K562 (cell line): ENCODE data around the gene ATP8B2. TPM values are rescaled to one million over a fixed set of nuclear protein-coding genes. Genes with fewer than 3 reads are reported as not detected.
A peak's percentile ranks its signal among the peaks of the same experiment; 100 is the strongest.

Source experiments
- ATAC-seq: fragments of 200-7000 bp; cut with Tn5 transposase; 3 replicates; pipeline ENCODE4 v1.9.1; 2020; ENCODE audit warnings: moderate library complexity
- BruUV-seq: library from RNA; stranded (reverse); fragments of 400-500 nt; replicated peaks from 2 replicates; lab custom pipeline; 2021; lab: Mats Ljungman, UMichigan
- CTCF ChIA-PET: fragments of 300-600 bp; formaldehyde crosslinking; extraction: SDS; loops from one replicate; lab custom pipeline; 2021; ENCODE audit warnings: low intra/inter-chr PET ratio; lab: Yijun Ruan, JAX
- POLR2A ChIA-PET: fragments of 300-600, 350-650 bp; sonication (Branson Sonifier 250); formaldehyde crosslinking; extraction: SDS; loops from one replicate; lab custom pipeline; 2021; ENCODE audit warnings: antibody characterized with exemption, inconsistent platforms; lab: Yijun Ruan, JAX
- DNase-seq, 4 experiments: peaks; one replicate each; pipeline versions ENCODE4 v3.0.0 to v3.0.0-alpha.2; 2011 to 2018; ENCODE audit warnings: low spot score in 3 of 4, mixed read lengths in 3 of 4; ENCODE audit errors: extremely low read depth in 1 of 4
- FAIRE-seq: peaks from 2 replicates; lab custom pipeline; 2011; peaks lifted over from hg19 to GRCh38; lab: Jason Lieb, UNC
- H2AFZ ChIP-seq: 2 replicates; pipeline ENCODE4 v1.6.0; 2011; ENCODE audit warnings: low read depth, low read length, control low read depth, inconsistent platforms
- H3K27ac ChIP-seq: fragments of 200-600 bp; 3 replicates; pipeline ENCODE4 v1.8.0; 2011; ENCODE audit warnings: low read depth, mild to moderate bottlenecking, control low read depth, inconsistent platforms, low read length, moderate library complexity, mixed read lengths; ENCODE audit errors: extremely low read depth
- H3K27me3 ChIP-seq, 2 experiments: fragments of 300-600 bp in 1 of 2; 2 replicates in 1 of 2; 3 replicates in 1 of 2; pipeline versions ENCODE4 v1.6.0 to v1.8.0; 2011; ENCODE audit warnings: inconsistent platforms in 2 of 2, low read length in 2 of 2, mild to moderate bottlenecking in 1 of 2, mixed read lengths in 1 of 2, moderate library complexity in 1 of 2; ENCODE audit not compliant: control insufficient read depth in 2 of 2, insufficient read depth in 2 of 2
- H3K36me3 ChIP-seq: fragments of 300-600 bp; 3 replicates; pipeline ENCODE4 v1.8.0; 2011; ENCODE audit warnings: mild to moderate bottlenecking, low read length, inconsistent platforms; ENCODE audit not compliant: control insufficient read depth, insufficient read depth
- H3K4me1 ChIP-seq, 2 experiments: fragments of 200-600 bp in 1 of 2; replicated peaks in 1 of 2; 2 replicates in 1 of 2; 3 replicates in 1 of 2; pipeline versions ENCODE4 v1.5.1 to v1.8.0; 2011; ENCODE audit warnings: inconsistent platforms in 2 of 2, low read length in 2 of 2, mild to moderate bottlenecking in 1 of 2, mixed read lengths in 1 of 2, moderate library complexity in 1 of 2; ENCODE audit not compliant: control insufficient read depth in 2 of 2, insufficient read depth in 2 of 2
- H3K4me2 ChIP-seq: 2 replicates; pipeline ENCODE4 v1.6.1; 2011; ENCODE audit warnings: low read length, control low read depth, inconsistent platforms, mixed read lengths; ENCODE audit not compliant: insufficient read depth
- H3K4me3 ChIP-seq: fragments of 200-600 bp; sonication (generic), shearing (Covaris generic); 2 replicates; pipeline ENCODE4 v1.5.1; 2016; ENCODE audit warnings: control low read depth, inconsistent platforms
- H3K79me2 ChIP-seq: fragments of 200-600 bp; 3 replicates; pipeline ENCODE4 v1.8.0; 2011; ENCODE audit warnings: low read length, inconsistent platforms; ENCODE audit not compliant: control insufficient read depth, insufficient read depth
- H3K9ac ChIP-seq, 2 experiments: 2 replicates each; pipeline versions ENCODE4 v1.6.0 to v1.6.1; 2011; ENCODE audit warnings: low read depth in 2 of 2, low read length in 2 of 2, control low read depth in 1 of 2, inconsistent platforms in 1 of 2, mild to moderate bottlenecking in 1 of 2, mixed read lengths in 1 of 2; ENCODE audit not compliant: insufficient read depth in 1 of 2
- H3K9me1 ChIP-seq: one replicate; pipeline ENCODE4 v1.6.0; 2011; ENCODE audit warnings: inconsistent platforms, mild to moderate bottlenecking, low read length, moderate library complexity; ENCODE audit not compliant: control insufficient read depth, insufficient read depth
- H3K9me3 ChIP-seq: replicated peaks from 2 replicates; pipeline ENCODE4 v1.5.1; 2011; ENCODE audit warnings: low read depth, low read length, inconsistent platforms; ENCODE audit not compliant: control insufficient read depth, insufficient read depth
- H4K20me1 ChIP-seq: replicated peaks from 2 replicates; pipeline ENCODE4 v1.6.1; 2011; ENCODE audit warnings: low read length, inconsistent platforms, mixed read lengths; ENCODE audit not compliant: control insufficient read depth, insufficient read depth
- ATF7 ChIP-seq: fragments of 450-650 bp; IDR thresholded peaks from 2 replicates; pipeline ENCODE4 v1.7.1; 2014; ENCODE audit warnings: mild to moderate bottlenecking, moderate library complexity
- CBX2 ChIP-seq: fragments of 200-600 bp; sonication (generic); IDR thresholded peaks from one replicate; pipeline ENCODE4 v1.6.1; 2012; ENCODE audit warnings: mild to moderate bottlenecking, low read length, inconsistent platforms; ENCODE audit not compliant: insufficient read depth, poor library complexity, severe bottlenecking
- CTBP1 ChIP-seq: fragments of 450-650 bp; IDR thresholded peaks from 2 replicates; pipeline ENCODE4 v1.6.1; 2016; ENCODE audit warnings: borderline replicate concordance
- CXXC5 ChIP-seq: fragments of 250-450 bp; sonication (Bioruptor Pico); IDR thresholded peaks from 2 replicates; pipeline ENCODE4 v1.8.0; 2022; ENCODE audit warnings: inconsistent platforms, mild to moderate bottlenecking, moderate library complexity
- ETV6 ChIP-seq, 3 experiments: fragments of 150-350 bp in 1 of 3; sonication (generic) in 1 of 3; formaldehyde crosslinking in 1 of 3; IDR thresholded peaks; 2 replicates each; pipeline versions ENCODE4 v1.6.1 to v1.8.0; 2014 to 2022; ENCODE audit warnings: borderline replicate concordance in 2 of 3, low read depth in 2 of 3, antibody characterized with exemption in 1 of 3, low read length in 1 of 3, mild to moderate bottlenecking in 1 of 3, missing genetic modification reagents in 1 of 3
- FOXP1 ChIP-seq: sonication (generic); formaldehyde crosslinking; IDR thresholded peaks from 2 replicates; pipeline ENCODE4 v1.8.0; 2022; ENCODE audit warnings: mild to moderate bottlenecking, missing genetic modification reagents
- JUN ChIP-seq, 2 experiments: sonication (generic) in 1 of 2; formaldehyde crosslinking in 1 of 2; IDR thresholded peaks; 2 replicates each; pipeline versions ENCODE4 v1.6.1 to v1.8.0; 2012 to 2022; ENCODE audit warnings: borderline replicate concordance in 2 of 2, mild to moderate bottlenecking in 2 of 2, improper control_type of control experiment in 1 of 2, low read depth in 1 of 2, low read length in 1 of 2, missing genetic modification reagents in 1 of 2
- JUND ChIP-seq, 2 experiments: IDR thresholded peaks; 2 replicates in 1 of 2; 3 replicates in 1 of 2; pipeline ENCODE4 v1.6.1; 2011; ENCODE audit warnings: borderline replicate concordance in 2 of 2, low read depth in 2 of 2, low read length in 2 of 2, improper control_type of control experiment in 1 of 2, missing biosample characterization in 1 of 2, missing genetic modification characterization in 1 of 2, missing genetic modification reagents in 1 of 2
- KDM5B ChIP-seq: fragments of 200-600 bp; sonication (generic); IDR thresholded peaks from 2 replicates; pipeline ENCODE4 v1.6.1; 2012; ENCODE audit warnings: low read depth, mild to moderate bottlenecking, moderate library complexity, low read length, control low read depth, inconsistent platforms; ENCODE audit not compliant: insufficient replicate concordance
- PPARD ChIP-seq: fragments of 250-450 bp; sonication (Bioruptor Pico); IDR thresholded peaks from 2 replicates; pipeline ENCODE4 v1.8.0; 2022; ENCODE audit warnings: inconsistent platforms, mild to moderate bottlenecking, moderate library complexity
- SMARCC2 ChIP-seq: fragments of 450-650 bp; IDR thresholded peaks from 2 replicates; pipeline ENCODE4 v1.6.1; 2017; ENCODE audit warnings: antibody characterized with exemption, moderate library complexity, mild to moderate bottlenecking, low read depth
- SPI1 ChIP-seq: IDR thresholded peaks from 2 replicates; pipeline ENCODE4 v1.6.1; 2011; ENCODE audit warnings: low read depth, low read length, control low read depth, borderline replicate concordance
- XRCC4 ChIP-seq: IDR thresholded peaks from one replicate; pipeline ENCODE4 v1.6.1; 2011; ENCODE audit not compliant: insufficient read depth, insufficient read length; ENCODE audit errors: extremely low read depth
- ZFP91 ChIP-seq: sonication (generic); formaldehyde crosslinking; IDR thresholded peaks from 2 replicates; pipeline ENCODE4 v1.8.0; 2022; ENCODE audit warnings: mild to moderate bottlenecking, missing genetic modification reagents
- ZNF12 ChIP-seq: sonication (generic); formaldehyde crosslinking; IDR thresholded peaks from 2 replicates; pipeline ENCODE4 v1.4.0; 2020; ENCODE audit warnings: mild to moderate bottlenecking, missing genetic modification reagents
- WGBS: fragments of 100-300 bp; shearing (Covaris generic); methylation state at CpG from one replicate; pipeline ENCODE4 v1.1.6; 2016; ENCODE audit warnings: low coverage, mixed read lengths; ENCODE audit not compliant: insufficient coverage; ENCODE audit errors: missing lambda C conversion rate; 5-methylcytosine and 5-hydroxymethylcytosine counted together
- in situ Hi-C: fragments of 300-500 bp; cut with MboI; formaldehyde crosslinking; loops from 4 replicates; pipeline ENCODE4 v1.15.0; 2018; ENCODE audit warnings: inconsistent platforms, mixed read lengths
- intact Hi-C: fragments of 100-400 bp; cut with micrococcal nuclease; formaldehyde crosslinking; loops from 2 replicates; pipeline ENCODE4 v1.14.2; 2022
- polyA plus RNA-seq, 8 experiments: library from polyadenylated mRNA; depleted of rRNA in 4 of 8; stranded (reverse) in 5 of 8; unstranded in 3 of 8; fragments of >200 nt; fragmentation: Nextera tagmentation in 2 of 8; fragmentation: Illumina TruSeq in 1 of 8; extraction: Ambion mirVana in 2 of 8; extraction: Trizol in 1 of 8; gene quantifications; 2 replicates each; pipeline versions ENCODE4 v1.2.1 to v1.2.3, GENCODE V29; 2011 to 2014; ENCODE audit warnings: inconsistent platforms in 1 of 8, missing spikeins in 1 of 8
- total RNA-seq, 7 experiments: library from RNA; depleted of rRNA in 6 of 7; stranded (reverse); fragments of >200 nt in 6 of 7; fragmentation: Illumina TruSeq in 2 of 7; extraction: Trizol in 2 of 7; gene quantifications; 2 replicates each; pipeline versions ENCODE4 v1.2.1 to v1.2.3, GENCODE V29; 2011 to 2021; ENCODE audit warnings: low replicate concordance in 1 of 7
- TF ChIP-seq, protein P1 (sequence below): fragments of 250-450 bp; sonication (Bioruptor Pico); IDR thresholded peaks from 2 replicates; pipeline ENCODE4 v1.5.0; 2021
- TF ChIP-seq, protein P2 (sequence below): sonication (generic); formaldehyde crosslinking; IDR thresholded peaks from 2 replicates; pipeline ENCODE4 v1.8.1; 2023; ENCODE audit warnings: mild to moderate bottlenecking, missing genetic modification reagents, moderate library complexity

The ATP8B2 gene
- total and polyA plus RNA-seq, 9 of the 15 experiments (the other 6 are each of a cell fraction or from before 2014, with no cell fraction given): 0.27 to 33.2 (median 18.4) TPM

GRCh38 chr1:154313066-154313356 is 12.3 kb upstream of the ATP8B2 start:
- ChIA-PET POLR2A (interaction anchor here (0.6 kb wide), 1 partner anchor 1691 kb away, joined by 3 read pairs; no protein-coding TSS in a partner anchor), CTCF (no interaction called here)
- Histone ChIP-seq H3K4me1 (peaks cover 19 to 23% of the 10 kb centered on the region in 2 experiments; a peak in 4 of 5 replicates), H4K20me1 (no peaks in the 10 kb centered on the region), H2AFZ (peak overlapping the region; percentile 56; the same call in 1 of the 2 replicates), H3K9ac (no peak overlapping the region), H3K79me2 (no peaks in the 10 kb centered on the region), H3K4me3 (no peak overlapping the region), H3K27me3 (no peaks in the 10 kb centered on the region), H3K9me3 (peaks cover 10% of the 10 kb centered on the region), H3K27ac (no peak overlapping the region; the same call in 2 of the 3 replicates), H3K36me3 (no peaks in the 10 kb centered on the region), H3K9me1 (no peaks in the 10 kb centered on the region), H3K4me2 (peak overlapping the region; percentile 80)
- intact Hi-C loops: no loop called here
- ATAC-seq: peak; percentile 92
- no TSS peak for BruUV-seq
- 0% methylated on average over 10 of the region's 10 CpGs for WGBS
- in situ Hi-C loops: no loop called here
- FAIRE-seq: peak; percentile 76
- peak; percentile 57 to 85 (median 70) for DNase-seq
- TF ChIP-seq SMARCC2 (peak; percentile 89), JUND (IDR thresholded peaks at IDR 0.05; ENCODE audit: borderline replicate concordance, low read depth, low read length) (peak; percentile 95), JUND (tag; IDR thresholded peaks at IDR 0.05; ENCODE audit: borderline replicate concordance, low read depth, low read length) (peak; percentile 92; the same call in 2 of the 3 replicates), KDM5B (peak; percentile 43), JUN (IDR thresholded peaks at IDR 0.05; ENCODE audit: borderline replicate concordance, low read depth, low read length) (peak; percentile 90), JUN (CRISPR knock-in tag; IDR thresholded peaks at IDR 0.05; ENCODE audit: borderline replicate concordance) (no peak), ZNF12 (CRISPR knock-in tag) (no peak), CTBP1 (peak; percentile 98), SPI1 (peak; percentile 33; the same call in 1 of the 2 replicates), ATF7 (0 out of 2 replicates have a peak, but pooled peaks have one; percentile 40), PPARD (no peak), FOXP1 (CRISPR knock-in tag) (no peak), XRCC4 (no peak), CXXC5 (CRISPR knock-in tag) (peak; percentile 84), ZFP91 (CRISPR knock-in tag) (no peak), CBX2 (no peak), ETV6 (IDR thresholded peaks at IDR 0.05; ENCODE audit: borderline replicate concordance in 1 of 2, low read depth in 2 of 2, low read length in 1 of 2) (no peak), ETV6 (CRISPR knock-in tag; IDR thresholded peaks at IDR 0.05; ENCODE audit: borderline replicate concordance) (no peak)
- TF ChIP-seq, protein P1, sequence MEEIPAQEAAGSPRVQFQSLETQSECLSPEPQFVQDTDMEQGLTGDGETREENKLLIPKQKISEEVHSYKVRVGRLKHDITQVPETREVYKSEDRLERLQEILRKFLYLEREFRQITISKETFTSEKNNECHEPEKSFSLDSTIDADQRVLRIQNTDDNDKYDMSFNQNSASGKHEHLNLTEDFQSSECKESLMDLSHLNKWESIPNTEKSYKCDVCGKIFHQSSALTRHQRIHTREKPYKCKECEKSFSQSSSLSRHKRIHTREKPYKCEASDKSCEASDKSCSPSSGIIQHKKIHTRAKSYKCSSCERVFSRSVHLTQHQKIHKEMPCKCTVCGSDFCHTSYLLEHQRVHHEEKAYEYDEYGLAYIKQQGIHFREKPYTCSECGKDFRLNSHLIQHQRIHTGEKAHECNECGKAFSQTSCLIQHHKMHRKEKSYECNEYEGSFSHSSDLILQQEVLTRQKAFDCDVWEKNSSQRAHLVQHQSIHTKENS: no peak
- TF ChIP-seq, protein P2, sequence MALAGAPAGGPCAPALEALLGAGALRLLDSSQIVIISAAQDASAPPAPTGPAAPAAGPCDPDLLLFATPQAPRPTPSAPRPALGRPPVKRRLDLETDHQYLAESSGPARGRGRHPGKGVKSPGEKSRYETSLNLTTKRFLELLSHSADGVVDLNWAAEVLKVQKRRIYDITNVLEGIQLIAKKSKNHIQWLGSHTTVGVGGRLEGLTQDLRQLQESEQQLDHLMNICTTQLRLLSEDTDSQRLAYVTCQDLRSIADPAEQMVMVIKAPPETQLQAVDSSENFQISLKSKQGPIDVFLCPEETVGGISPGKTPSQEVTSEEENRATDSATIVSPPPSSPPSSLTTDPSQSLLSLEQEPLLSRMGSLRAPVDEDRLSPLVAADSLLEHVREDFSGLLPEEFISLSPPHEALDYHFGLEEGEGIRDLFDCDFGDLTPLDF (CRISPR knock-in tag): no peak
